Measurements from ENCODE around the gene PCDHGA6.

Gene PCDHGA6

GRCh38 chr5:141420855-141421488 lies 47.3 kb downstream of the PCDHGA6 start, which contains the start of gene PCDHGA11:
Gene PCDHGA11, plus strand, starts transcription at chr5:141421051. Its CDS starts 177 bp downstream, at chr5:141421228.
- DNase-seq (ENCODE audit: low read depth): peak; percentile 73
- H3K4me3 ChIP-seq (ENCODE audit: low read length): peak within 1 kb of the TSS; percentile 45
- TF ChIP-seq CTCF (IDR thresholded peaks at IDR 0.05; ENCODE audit: insufficient read depth, low read depth, low read length, missing control alignments): peak; percentile 60

GRCh38 chr5:141421489-141421855 lies 47.8 kb downstream of the PCDHGA6 start:
- DNase-seq (ENCODE audit: low read depth): no peak
- peak overlapping the region; percentile 45 for H3K4me3 ChIP-seq (ENCODE audit: low read length)
- TF ChIP-seq CTCF (IDR thresholded peaks at IDR 0.05; ENCODE audit: insufficient read depth, low read depth, low read length, missing control alignments): no peak

GRCh38 chr5:141422742-141423291 lies 49.1 kb downstream of the PCDHGA6 start:
- H3K4me3 ChIP-seq (ENCODE audit: low read length): no peak overlapping the region
- no peak for TF ChIP-seq CTCF (IDR thresholded peaks at IDR 0.05; ENCODE audit: insufficient read depth, low read depth, low read length, missing control alignments)
- no peak for DNase-seq (ENCODE audit: low read depth)

- no peak overlapping the region for H3K4me3 ChIP-seq (ENCODE audit: low read length)
- TF ChIP-seq CTCF (IDR thresholded peaks at IDR 0.05; ENCODE audit: insufficient read depth, low read depth, low read length, missing control alignments): no peak
- no peak for DNase-seq (ENCODE audit: low read depth)
Measured at GRCh38 chr5:141427783-141428426, 54.2 kb downstream of the PCDHGA6 start.

Measured in epithelial cell of esophagus (primary cell).